GM19468 (cell line): ENCODE data around the gene PMEPA1.

Experiments
- ATAC-seq: cut with Tn5 transposase; IDR thresholded peaks from one replicate; pipeline ENCODE4 v1.9.1; 2021; ENCODE audit warnings: mild to moderate bottlenecking, moderate library complexity, moderate number of reproducible peaks; ENCODE audit not compliant: unreplicated experiment; ENCODE audit errors: extremely low read depth

The PMEPA1 gene

GRCh38 chr20:57712851-57713504 is 3.2 kb upstream of the PMEPA1 start:
- ATAC-seq, result no peak

- no peak for ATAC-seq
These were observed 2.5 kb upstream of the PMEPA1 start for GRCh38 chr20:57712341-57712740.

- ATAC-seq, result no peak
These were observed 2.0 kb upstream of the PMEPA1 start for GRCh38 chr20:57711826-57712225.

- no peak for ATAC-seq
These were observed 1.5 kb upstream of the PMEPA1 start for GRCh38 chr20:57711311-57711712.

- ATAC-seq, result no peak
These were observed 1.0 kb upstream of the PMEPA1 start for GRCh38 chr20:57710841-57711240.

- ATAC-seq, result no peak
These were observed 831 bp downstream of the PMEPA1 start for GRCh38 chr20:57708694-57709673.

GRCh38 chr20:57707849-57708693 is 1.7 kb downstream of the PMEPA1 start:
- ATAC-seq, result no peak

- no peak for ATAC-seq
These were observed 2.5 kb downstream of the PMEPA1 start for GRCh38 chr20:57707320-57707719.

GRCh38 chr20:57705127-57705899 is 4.5 kb downstream of the PMEPA1 start:
- no peak for ATAC-seq

- no peak for ATAC-seq
These were observed 5.6 kb downstream of the PMEPA1 start for GRCh38 chr20:57704245-57704644.

- ATAC-seq, result no peak
These were observed 6.8 kb downstream of the PMEPA1 start for GRCh38 chr20:57703013-57703412.

DNA sequence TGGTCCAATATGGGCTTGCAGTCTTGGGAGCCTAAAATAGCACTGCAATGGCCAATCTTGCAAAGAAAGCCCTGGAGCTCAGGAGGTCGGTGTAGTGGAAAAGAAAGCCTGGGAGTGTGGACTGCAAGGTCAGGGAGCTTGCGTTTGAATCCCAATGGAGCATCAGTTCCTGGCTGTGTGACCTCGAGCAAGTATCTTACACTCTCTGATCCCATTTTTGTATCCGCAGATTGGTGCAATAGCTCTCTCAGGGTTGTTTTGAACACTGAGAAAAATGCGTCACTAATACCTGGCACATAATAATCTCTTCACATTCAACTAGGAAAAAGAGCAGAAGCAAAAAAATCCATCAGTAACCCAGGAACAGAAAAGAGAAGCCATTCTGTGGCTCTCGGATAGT is 7.3 kb downstream of the PMEPA1 start:
- no peak for ATAC-seq

- no peak for ATAC-seq
These were observed 7.7 kb downstream of the PMEPA1 start for GRCh38 chr20:57702091-57702490.

DNA sequence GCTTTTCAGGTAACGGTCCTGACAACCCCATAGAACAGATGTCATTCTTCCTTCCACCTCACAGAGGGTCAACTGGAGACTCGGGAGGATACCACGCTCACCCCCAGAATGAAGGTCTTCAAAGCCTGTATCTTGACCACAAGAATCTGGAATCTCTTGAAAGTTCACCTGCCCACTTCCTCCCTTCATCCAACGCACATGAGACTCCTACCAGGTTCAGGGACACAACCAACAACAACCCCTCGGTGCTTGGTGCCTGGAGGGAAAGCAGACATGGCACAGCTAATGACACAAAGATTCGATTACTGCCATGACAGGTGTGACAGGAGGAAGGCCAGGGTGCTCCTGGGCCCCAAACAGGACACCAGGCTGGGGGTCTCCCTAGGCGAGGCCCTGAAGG is 8.2 kb downstream of the PMEPA1 start:
- ATAC-seq, result no peak

DNA sequence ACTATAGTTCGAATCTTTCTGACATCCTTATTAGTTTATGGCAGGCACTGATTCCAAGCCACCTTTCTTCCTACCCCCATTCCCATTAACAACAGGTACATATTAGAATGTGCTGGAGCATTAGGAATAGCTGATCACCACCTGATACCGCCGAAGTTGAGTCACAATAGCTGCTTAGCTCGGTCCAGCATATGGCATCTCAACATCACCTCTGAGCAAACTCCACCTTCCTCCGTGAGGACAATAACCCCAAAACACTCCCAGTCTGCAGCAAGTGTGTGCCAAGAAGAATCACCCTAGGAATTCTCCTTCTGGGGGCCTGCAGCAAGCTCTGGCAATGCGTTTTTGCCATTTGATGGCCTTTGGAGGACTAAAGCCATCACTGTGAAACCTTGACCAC is 8.7 kb downstream of the PMEPA1 start:
- no peak for ATAC-seq

GRCh38 chr20:57699395-57699794 is 10.4 kb downstream of the PMEPA1 start:
- ATAC-seq, result no peak

GRCh38 chr20:57698867-57699275 is 10.9 kb downstream of the PMEPA1 start:
- no peak for ATAC-seq

GRCh38 chr20:57698116-57698866 is 11.5 kb downstream of the PMEPA1 start:
- no peak for ATAC-seq

DNA sequence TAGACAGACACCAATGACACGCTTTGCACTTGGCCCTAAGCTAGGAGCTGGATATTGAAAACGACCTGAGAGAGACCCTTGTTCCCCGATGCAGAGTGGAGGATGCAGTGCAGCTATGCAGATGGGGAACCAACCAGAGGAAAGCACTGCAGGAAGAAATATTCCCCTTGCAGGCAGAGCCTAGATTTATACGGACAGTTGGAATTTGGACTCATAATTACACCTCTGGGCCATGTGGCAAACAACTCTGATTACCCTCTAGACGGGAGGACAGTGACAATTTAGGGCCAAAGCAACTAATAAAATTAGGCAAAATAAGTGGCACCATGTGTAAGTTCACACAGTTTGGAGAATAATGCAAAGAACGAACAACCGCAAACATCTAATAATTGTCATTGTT is 12.3 kb downstream of the PMEPA1 start:
- no peak for ATAC-seq
